ENCODE results near the gene PHACTR3.

GRCh38 chr20:59688356-59688755 is 84.0 kb downstream of the PHACTR3 start:
- TF ChIP-seq, protein P1, sequence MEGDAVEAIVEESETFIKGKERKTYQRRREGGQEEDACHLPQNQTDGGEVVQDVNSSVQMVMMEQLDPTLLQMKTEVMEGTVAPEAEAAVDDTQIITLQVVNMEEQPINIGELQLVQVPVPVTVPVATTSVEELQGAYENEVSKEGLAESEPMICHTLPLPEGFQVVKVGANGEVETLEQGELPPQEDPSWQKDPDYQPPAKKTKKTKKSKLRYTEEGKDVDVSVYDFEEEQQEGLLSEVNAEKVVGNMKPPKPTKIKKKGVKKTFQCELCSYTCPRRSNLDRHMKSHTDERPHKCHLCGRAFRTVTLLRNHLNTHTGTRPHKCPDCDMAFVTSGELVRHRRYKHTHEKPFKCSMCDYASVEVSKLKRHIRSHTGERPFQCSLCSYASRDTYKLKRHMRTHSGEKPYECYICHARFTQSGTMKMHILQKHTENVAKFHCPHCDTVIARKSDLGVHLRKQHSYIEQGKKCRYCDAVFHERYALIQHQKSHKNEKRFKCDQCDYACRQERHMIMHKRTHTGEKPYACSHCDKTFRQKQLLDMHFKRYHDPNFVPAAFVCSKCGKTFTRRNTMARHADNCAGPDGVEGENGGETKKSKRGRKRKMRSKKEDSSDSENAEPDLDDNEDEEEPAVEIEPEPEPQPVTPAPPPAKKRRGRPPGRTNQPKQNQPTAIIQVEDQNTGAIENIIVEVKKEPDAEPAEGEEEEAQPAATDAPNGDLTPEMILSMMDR (optimal IDR thresholded peaks at IDR 0.05 in 1 of 3, IDR thresholded peaks at IDR 0.05 in 1 of 3, conservative IDR thresholded peaks at IDR 0.05 in 1 of 3; ENCODE audit: extremely low read depth in 1 of 3, insufficient read depth in 2 of 3, low read length in 3 of 3): no peak
- TF ChIP-seq EZH2 (IDR thresholded peaks at IDR 0.05; ENCODE audit: low read length): no peak
